Loucy (cell line): ENCODE data around the gene MAST4.

ENCODE experiments used
- EZH2phosphoT487 ChIP-seq: fragments of 200-600 bp; IDR thresholded peaks from 2 replicates; pipeline ENCODE4 v1.6.1; 2018; ENCODE audit warnings: antibody characterized with exemption, mild to moderate bottlenecking, moderate library complexity, borderline replicate concordance
- TF ChIP-seq, protein P1 (sequence below): fragments of 200-600 bp; sonication (generic); conservative IDR thresholded peaks from 2 replicates; pipeline ENCODE4 v1.5.1; 2014; ENCODE audit warnings: mild to moderate bottlenecking, antibody characterized with exemption, low read length

DNA sequence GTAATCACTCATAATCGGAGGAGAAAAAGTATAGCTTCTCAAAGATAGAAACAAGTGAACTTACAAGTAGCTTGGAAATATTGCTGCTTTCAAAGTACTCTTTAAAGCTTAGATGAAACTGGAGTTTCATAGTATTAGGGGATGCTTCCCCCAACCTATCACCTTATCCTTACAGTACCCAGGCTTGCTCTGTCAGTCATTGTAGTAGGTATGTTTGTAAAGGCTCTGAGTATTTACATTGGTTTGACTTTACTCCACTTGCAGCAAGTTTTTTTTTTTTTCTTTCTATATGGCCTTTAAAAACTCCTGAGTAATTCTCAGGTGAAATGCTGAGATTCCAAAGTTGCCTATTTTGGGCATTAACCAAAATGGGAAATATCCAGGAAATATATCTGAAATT, 515.6 kb downstream of the MAST4 start:
- TF ChIP-seq EZH2phosphoT487: no peak
- TF ChIP-seq, protein P1, sequence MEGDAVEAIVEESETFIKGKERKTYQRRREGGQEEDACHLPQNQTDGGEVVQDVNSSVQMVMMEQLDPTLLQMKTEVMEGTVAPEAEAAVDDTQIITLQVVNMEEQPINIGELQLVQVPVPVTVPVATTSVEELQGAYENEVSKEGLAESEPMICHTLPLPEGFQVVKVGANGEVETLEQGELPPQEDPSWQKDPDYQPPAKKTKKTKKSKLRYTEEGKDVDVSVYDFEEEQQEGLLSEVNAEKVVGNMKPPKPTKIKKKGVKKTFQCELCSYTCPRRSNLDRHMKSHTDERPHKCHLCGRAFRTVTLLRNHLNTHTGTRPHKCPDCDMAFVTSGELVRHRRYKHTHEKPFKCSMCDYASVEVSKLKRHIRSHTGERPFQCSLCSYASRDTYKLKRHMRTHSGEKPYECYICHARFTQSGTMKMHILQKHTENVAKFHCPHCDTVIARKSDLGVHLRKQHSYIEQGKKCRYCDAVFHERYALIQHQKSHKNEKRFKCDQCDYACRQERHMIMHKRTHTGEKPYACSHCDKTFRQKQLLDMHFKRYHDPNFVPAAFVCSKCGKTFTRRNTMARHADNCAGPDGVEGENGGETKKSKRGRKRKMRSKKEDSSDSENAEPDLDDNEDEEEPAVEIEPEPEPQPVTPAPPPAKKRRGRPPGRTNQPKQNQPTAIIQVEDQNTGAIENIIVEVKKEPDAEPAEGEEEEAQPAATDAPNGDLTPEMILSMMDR: no peak
